CD4-positive, alpha-beta T cell treated with Interleukin-17A for 1 hour (primary cell): ENCODE measurements around the gene LAMC1.

Source experiments
- DNase-seq: peaks from one replicate; pipeline ENCODE4 v3.0.0-alpha.2; 2020

LAMC1 gene

GRCh38 chr1:183080406-183080805 is 57.2 kb downstream of the LAMC1 start:
- no peak for DNase-seq

GRCh38 chr1:183081402-183082120 is 58.3 kb downstream of the LAMC1 start:
- DNase-seq, result no peak

GRCh38 chr1:183082650-183083049 is 59.4 kb downstream of the LAMC1 start:
- no peak for DNase-seq

- DNase-seq, result no peak
Measured at GRCh38 chr1:183087001-183087400, 63.8 kb downstream of the LAMC1 start.

- no peak for DNase-seq
Measured at GRCh38 chr1:183089025-183089639, 65.9 kb downstream of the LAMC1 start.

GRCh38 chr1:183090391-183091006 is 67.3 kb downstream of the LAMC1 start:
- no peak for DNase-seq

- no peak for DNase-seq
Measured at GRCh38 chr1:183091181-183091580, 68.0 kb downstream of the LAMC1 start.

- DNase-seq, result no peak
Measured at GRCh38 chr1:183092350-183092749, 69.1 kb downstream of the LAMC1 start.

- no peak for DNase-seq
Measured at GRCh38 chr1:183093066-183093668, 69.9 kb downstream of the LAMC1 start.

GRCh38 chr1:183093786-183094298 is 70.6 kb downstream of the LAMC1 start:
- DNase-seq, result no peak

GRCh38 chr1:183094351-183094750 is 71.1 kb downstream of the LAMC1 start:
- no peak for DNase-seq

GRCh38 chr1:183096351-183096750 is 73.1 kb downstream of the LAMC1 start:
- DNase-seq, result no peak

- no peak for DNase-seq
Measured at GRCh38 chr1:183096894-183097293, 73.7 kb downstream of the LAMC1 start.

- no peak for DNase-seq
Measured at GRCh38 chr1:183097438-183098051, 74.3 kb downstream of the LAMC1 start.

GRCh38 chr1:183098317-183098716 is 75.1 kb downstream of the LAMC1 start:
- DNase-seq, result no peak

GRCh38 chr1:183100361-183100974 is 77.2 kb downstream of the LAMC1 start:
- DNase-seq, result no peak

- DNase-seq, result no peak
Measured at GRCh38 chr1:183101081-183101480, 77.9 kb downstream of the LAMC1 start.

- no peak for DNase-seq
Measured at GRCh38 chr1:183101841-183102276, 78.6 kb downstream of the LAMC1 start.

- DNase-seq, result no peak
Measured at GRCh38 chr1:183103147-183103546, 79.9 kb downstream of the LAMC1 start.

GRCh38 chr1:183103577-183103976 is 80.4 kb downstream of the LAMC1 start:
- no peak for DNase-seq

- no peak for DNase-seq
Measured at GRCh38 chr1:183105449-183105848, 82.2 kb downstream of the LAMC1 start.

GRCh38 chr1:183106166-183106565 is 82.9 kb downstream of the LAMC1 start:
- no peak for DNase-seq

GRCh38 chr1:183106746-183107145 is 83.5 kb downstream of the LAMC1 start:
- no peak for DNase-seq
